Adrenal gland (tissue), 5 donors: ENCODE measurements around the gene LPCAT2.

Experiments
- CTCF ChIP-seq, 6 experiments: fragments of 450-650 bp in 4 of 6; fragments of 200-600 bp in 2 of 6; sonication (generic) in 1 of 6; IDR thresholded peaks; 1 replicate in 5 of 6; 2 replicates in 1 of 6; pipeline versions ENCODE4 v1.5.1 to v1.8.0; 2016 to 2021; ENCODE audit warnings: antibody characterized with exemption in 6 of 6, mild to moderate bottlenecking in 2 of 6, moderate library complexity in 1 of 6
- POLR2A ChIP-seq, 2 donors: fragments of 450-650 bp; IDR thresholded peaks; one replicate each; pipeline ENCODE4 v1.6.1; 2017; ENCODE audit warnings: antibody characterized with exemption in 2 of 2, mild to moderate bottlenecking in 2 of 2, moderate library complexity in 1 of 2
- donor health status: DM: no; HTN: no; CAD: no.

- TF ChIP-seq CTCF (IDR thresholded peaks at IDR 0.05) (no peak), POLR2A (IDR thresholded peaks at IDR 0.05) (no peak)
Measured at GRCh38 chr16:55464375-55464774, 44.5 kb upstream of the LPCAT2 start.
